Embryonic facial prominence (tissue), 1 donor: ENCODE data around the gene WNK2.
"Not testable (repeated sequence)": the region's sequence is repeated elsewhere in the genome, so short reads cannot be mapped to it uniquely, and the experiment has no call there.

Experiments used
- DNase-seq: peaks from one replicate; pipeline ENCODE4 v3.0.0-alpha.2; 2016; ENCODE audit errors: extremely low spot score

WNK2 gene

DNA sequence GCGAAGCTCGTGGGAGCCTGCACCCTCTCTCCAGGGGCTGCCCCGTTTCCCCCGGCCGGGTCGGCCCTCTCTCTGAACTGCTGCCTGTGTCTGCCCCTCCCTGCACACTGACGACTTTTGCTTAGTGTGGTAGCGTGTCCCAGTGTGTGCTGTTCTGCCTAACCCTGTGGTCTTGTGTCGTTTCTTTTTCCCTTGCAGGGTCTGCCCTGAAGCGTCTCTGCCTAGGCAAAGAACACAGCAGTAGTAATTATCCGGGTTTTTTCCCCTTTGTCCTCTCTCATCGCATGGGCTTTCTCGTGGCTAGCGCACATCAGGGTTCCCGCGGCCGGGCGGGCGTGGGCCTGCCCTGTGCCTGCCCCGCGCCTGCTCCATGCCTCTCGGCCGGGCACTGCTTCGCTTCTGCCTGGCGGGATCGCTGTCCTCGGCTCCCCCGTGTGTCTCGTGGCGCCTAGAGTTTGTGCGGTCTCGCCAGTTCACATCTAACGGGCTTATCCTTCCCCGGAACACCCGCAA lies 122.7 kb downstream of the WNK2 start:
- no peak for DNase-seq

GRCh38 chr9:93307468-93308157 lies 123.7 kb downstream of the WNK2 start:
- DNase-seq, result no peak

GRCh38 chr9:93308158-93308602 lies 124.2 kb downstream of the WNK2 start:
- DNase-seq, result no peak

GRCh38 chr9:93308676-93309075 lies 124.7 kb downstream of the WNK2 start:
- DNase-seq, result no peak

- DNase-seq, result no peak
Measured at GRCh38 chr9:93309889-93310425, 126.0 kb downstream of the WNK2 start.

- no peak for DNase-seq
Measured at GRCh38 chr9:93315118-93315517, 131.2 kb downstream of the WNK2 start.

GRCh38 chr9:93315960-93316359 lies 132.0 kb downstream of the WNK2 start:
- no peak for DNase-seq

GRCh38 chr9:93316726-93317494 lies 133.0 kb downstream of the WNK2 start:
- DNase-seq, result no peak

DNA sequence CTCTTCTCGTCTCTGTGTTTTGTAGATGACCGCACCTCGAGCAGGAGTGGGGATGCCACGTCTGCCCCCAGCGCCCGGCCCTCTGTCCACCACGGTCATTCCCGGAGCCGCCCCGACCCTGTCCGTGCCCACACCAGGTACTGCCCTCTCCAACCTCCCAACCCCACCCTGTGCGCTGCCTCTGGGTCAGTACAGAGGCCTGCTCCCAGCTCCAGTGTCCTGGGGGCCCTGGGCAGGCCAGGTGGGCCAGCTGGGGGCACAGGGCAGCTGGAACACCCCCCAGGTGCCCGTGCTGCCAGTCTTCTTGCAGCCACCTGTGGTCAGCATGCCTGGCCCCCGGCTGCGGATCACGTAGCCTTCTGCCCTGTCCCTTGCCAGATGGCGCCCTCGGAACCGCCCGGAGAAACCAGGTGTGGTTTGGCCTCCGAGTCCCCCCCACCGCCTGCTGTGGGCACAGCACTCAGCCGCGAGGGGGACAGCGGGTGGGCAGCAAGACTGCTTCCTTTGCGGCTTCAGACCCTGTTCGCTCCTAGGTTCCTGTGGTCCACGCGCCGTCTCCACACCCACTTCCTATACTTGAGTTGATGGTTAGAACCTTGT lies 133.7 kb downstream of the WNK2 start:
- no peak for DNase-seq

GRCh38 chr9:93318480-93318879 lies 134.5 kb downstream of the WNK2 start:
- no peak for DNase-seq

DNA sequence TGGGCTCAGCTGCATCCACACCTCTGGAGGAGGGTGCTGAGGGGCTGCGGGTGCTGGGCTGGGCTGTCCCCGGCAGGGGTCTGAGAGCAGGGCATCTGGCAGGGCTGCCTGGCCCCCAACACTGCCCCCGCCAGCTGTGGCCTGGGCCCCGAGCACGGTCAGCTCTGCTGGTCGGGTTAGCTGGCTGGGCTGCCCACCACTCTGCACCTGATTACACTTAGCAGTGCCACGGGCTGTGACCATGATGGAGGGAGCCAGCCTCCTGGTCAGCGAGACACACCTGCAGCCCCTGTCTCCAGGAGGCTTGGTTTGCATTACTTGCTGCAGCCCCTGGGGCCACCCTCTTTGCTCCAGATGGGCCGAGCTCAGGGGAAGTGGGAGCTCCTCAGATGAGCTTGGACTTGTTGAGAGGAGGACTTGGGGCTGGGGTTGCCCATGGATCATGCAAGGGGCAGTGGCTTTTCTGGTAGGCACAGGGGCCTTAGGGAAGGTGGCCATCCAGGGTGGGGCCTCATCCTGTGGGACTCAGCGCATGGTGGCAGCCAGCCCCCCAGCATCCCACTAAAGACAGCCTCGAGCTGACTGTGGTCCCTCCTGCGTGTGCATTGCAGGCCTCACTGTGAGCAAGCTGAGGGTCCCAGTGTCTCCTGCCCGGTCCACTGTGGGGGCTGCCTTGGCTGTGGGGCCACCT lies 135.5 kb downstream of the WNK2 start:
- DNase-seq, result no peak

DNA sequence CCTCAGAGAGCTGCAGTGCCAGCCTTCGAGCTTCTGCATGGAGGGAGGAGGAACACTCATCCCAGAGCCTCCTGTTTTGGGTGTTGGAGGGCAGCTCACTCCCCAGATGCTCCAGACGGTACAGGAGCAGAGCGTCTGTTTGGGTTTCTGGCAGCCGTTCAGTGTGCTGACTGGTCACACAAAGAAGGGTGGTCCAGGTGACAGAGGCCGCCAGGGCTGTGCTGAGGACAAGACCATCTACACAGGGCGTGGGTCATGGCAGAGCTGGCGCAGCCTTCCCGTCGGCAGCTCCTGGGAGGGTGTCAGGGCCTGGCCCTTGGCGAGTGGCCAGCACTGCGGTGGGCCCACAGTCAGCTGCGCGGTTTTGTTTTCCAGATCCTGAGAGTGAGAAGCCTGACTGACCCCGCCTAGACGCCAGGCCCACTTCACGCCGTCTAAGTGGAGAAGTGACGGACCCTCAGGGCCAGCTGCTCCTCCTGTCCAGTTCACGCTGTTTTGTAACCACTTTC lies 136.1 kb downstream of the WNK2 start:
- DNase-seq, result no peak

- no peak for DNase-seq
Measured at GRCh38 chr9:93320591-93321219, 136.8 kb downstream of the WNK2 start.

DNA sequence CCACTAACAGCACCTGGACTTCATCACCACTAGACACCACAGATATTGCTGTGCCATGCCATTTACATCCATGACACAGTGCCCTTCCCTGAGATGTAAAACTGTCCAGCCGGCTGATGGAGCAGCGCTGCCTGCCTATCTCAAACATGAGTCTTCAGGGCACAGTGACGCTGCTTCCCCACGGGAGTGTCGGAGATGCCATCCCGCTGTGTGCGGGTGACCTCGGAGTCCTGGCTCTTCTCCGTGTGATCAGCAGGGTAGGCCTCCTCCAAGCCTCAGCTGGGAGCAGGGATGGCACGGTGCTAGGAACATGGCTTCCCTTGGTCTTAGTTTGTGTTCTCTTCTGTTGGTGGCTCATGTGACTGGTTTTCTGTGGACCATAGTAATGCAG lies 137.3 kb downstream of the WNK2 start:
- no peak for DNase-seq

- DNase-seq, result not testable (repeated sequence)
Measured at GRCh38 chr9:93323446-93323954, 139.6 kb downstream of the WNK2 start.

- no peak for DNase-seq
Measured at GRCh38 chr9:93324191-93324834, 140.4 kb downstream of the WNK2 start.

GRCh38 chr9:93325307-93326035 lies 141.5 kb downstream of the WNK2 start:
- DNase-seq, result no peak

- DNase-seq, result no peak
Measured at GRCh38 chr9:93326056-93326455, 142.1 kb downstream of the WNK2 start.

GRCh38 chr9:93326654-93327053 lies 142.7 kb downstream of the WNK2 start:
- no peak for DNase-seq
